HepG2 (cell line): ENCODE data around the gene RABL2A. TPM values are rescaled to one million over a fixed set of nuclear protein-coding genes. Genes with fewer than 3 reads are reported as not detected.

Source experiments
- AGO2 ChIP-seq: fragments of 200-400 bp; formaldehyde crosslinking; optimal IDR thresholded peaks from 2 replicates; pipeline ENCODE3; 2017; ENCODE audit warnings: mild to moderate bottlenecking, low read depth, low read length, moderate library complexity
- ARHGAP35 ChIP-seq: sonication (generic); formaldehyde crosslinking; IDR thresholded peaks from 2 replicates; pipeline ENCODE4 v1.9.0; 2022; ENCODE audit warnings: mild to moderate bottlenecking, inconsistent platforms, moderate library complexity, missing genetic modification reagents, borderline replicate concordance
- CBX1 ChIP-seq: IDR thresholded peaks from one replicate; pipeline ENCODE4 v1.6.1; 2016; ENCODE audit warnings: antibody characterized with exemption, low read depth
- ETV5 ChIP-seq: IDR thresholded peaks from 2 replicates; pipeline ENCODE4 v1.6.1; 2018; ENCODE audit warnings: missing biosample characterization, missing genetic modification reagents, inconsistent platforms, borderline replicate concordance
- FOXJ3 ChIP-seq: sonication (generic); formaldehyde crosslinking; IDR thresholded peaks from 2 replicates; pipeline ENCODE4 v1.4.0; 2020; ENCODE audit warnings: missing genetic modification reagents, mild to moderate bottlenecking, borderline replicate concordance
- GATAD2A ChIP-seq: IDR thresholded peaks from 2 replicates; pipeline ENCODE4 v1.6.1; 2016
- HDAC1 ChIP-seq: sonication (generic); formaldehyde crosslinking; IDR thresholded peaks from 2 replicates; pipeline ENCODE4 v1.5.1; 2020; ENCODE audit warnings: mild to moderate bottlenecking, missing genetic modification reagents
- HOXA3 ChIP-seq: sonication (generic); formaldehyde crosslinking; IDR thresholded peaks from 2 replicates; pipeline ENCODE4 v1.5.0; 2020; ENCODE audit warnings: missing genetic modification reagents
- KLF11 ChIP-seq: IDR thresholded peaks from 2 replicates; pipeline ENCODE4 v1.6.1; 2016; ENCODE audit warnings: missing compliant biosample characterization
- MLX ChIP-seq: IDR thresholded peaks from 2 replicates; pipeline ENCODE4 v1.6.1; 2016
- MTA1 ChIP-seq: sonication (generic); formaldehyde crosslinking; IDR thresholded peaks from 2 replicates; pipeline ENCODE4 v1.4.0; 2020; ENCODE audit warnings: missing genetic modification reagents, mild to moderate bottlenecking, borderline replicate concordance
- NCOA2 ChIP-seq: sonication (generic); formaldehyde crosslinking; IDR thresholded peaks from 2 replicates; pipeline ENCODE4 v1.8.0; 2022; ENCODE audit warnings: inconsistent platforms
- NFKBIZ ChIP-seq: IDR thresholded peaks from 2 replicates; pipeline ENCODE4 v1.6.1; 2018; ENCODE audit warnings: missing genetic modification reagents, missing compliant biosample characterization
- PBX3 ChIP-seq: sonication (generic); formaldehyde crosslinking; IDR thresholded peaks from 2 replicates; pipeline ENCODE4 v1.8.1; 2023; ENCODE audit warnings: missing genetic modification reagents, inconsistent platforms, borderline replicate concordance
- XRCC5 ChIP-seq: fragments of 200-400 bp; formaldehyde crosslinking; optimal IDR thresholded peaks from 2 replicates; pipeline ENCODE3; 2017; ENCODE audit warnings: mild to moderate bottlenecking, low read length
- YEATS2 ChIP-seq: sonication (generic); formaldehyde crosslinking; IDR thresholded peaks from 2 replicates; pipeline ENCODE4 v1.4.0; 2020; ENCODE audit warnings: missing genetic modification reagents, borderline replicate concordance
- ZNF232 ChIP-seq: sonication (generic); formaldehyde crosslinking; IDR thresholded peaks from 2 replicates; pipeline ENCODE4 v1.4.0; 2020; ENCODE audit warnings: missing genetic modification reagents, borderline replicate concordance
- ZNF337 ChIP-seq: sonication (generic); formaldehyde crosslinking; IDR thresholded peaks from 2 replicates; pipeline ENCODE4 v1.5.1; 2020; ENCODE audit warnings: missing genetic modification reagents, low read depth, mild to moderate bottlenecking, borderline replicate concordance
- ZNF430 ChIP-seq: sonication (generic); formaldehyde crosslinking; IDR thresholded peaks from 2 replicates; pipeline ENCODE4 v1.9.0; 2021; ENCODE audit warnings: mild to moderate bottlenecking, missing genetic modification reagents
- ZSCAN12 ChIP-seq: sonication (generic); formaldehyde crosslinking; IDR thresholded peaks from 2 replicates; pipeline ENCODE4 v1.9.0; 2021; ENCODE audit warnings: mild to moderate bottlenecking, missing genetic modification reagents
- polyA plus RNA-seq, 8 experiments: library from polyadenylated mRNA; depleted of rRNA in 3 of 8; stranded (reverse) in 7 of 8; unstranded in 1 of 8; fragments of >200 nt; fragmentation: Illumina TruSeq in 4 of 8; extraction: Trizol in 4 of 8; gene quantifications; 2 replicates each; pipeline versions ENCODE4 v1.2.1 to v1.2.3, GENCODE V29; 2011 to 2016; ENCODE audit warnings: low read depth in 4 of 8, missing spikeins in 1 of 8, mixed read lengths in 1 of 8; ENCODE audit not compliant: insufficient read depth in 1 of 8
- total RNA-seq, 5 experiments: library from RNA; depleted of rRNA; stranded (reverse); fragments of >200 nt; fragmentation: Illumina TruSeq; extraction: Trizol; gene quantifications; 2 replicates each; pipeline ENCODE4 v1.2.3, GENCODE V29; 2016; ENCODE audit warnings: low read depth in 1 of 5
- TF ChIP-seq, protein P1 (sequence below): sonication (generic); formaldehyde crosslinking; IDR thresholded peaks from 2 replicates; pipeline ENCODE4 v1.4.0; 2020; ENCODE audit warnings: missing genetic modification reagents, borderline replicate concordance
- TF ChIP-seq, protein P2 (sequence below): sonication (generic); formaldehyde crosslinking; IDR thresholded peaks from 2 replicates; pipeline ENCODE4 v1.4.0; 2020; ENCODE audit warnings: low read depth, mild to moderate bottlenecking, missing genetic modification reagents
- TF ChIP-seq, protein P3 (sequence below): fragments of 450-650 bp; IDR thresholded peaks from 2 replicates; pipeline ENCODE4 v1.6.1; 2016
- TF ChIP-seq, protein P4 (sequence below): sonication (generic); formaldehyde crosslinking; IDR thresholded peaks from 2 replicates; pipeline ENCODE4 v1.4.0; 2020; ENCODE audit warnings: mild to moderate bottlenecking, missing genetic modification reagents

RABL2A gene
- total and polyA plus RNA-seq, 2 of the 13 experiments (the other 11 are each of a cell fraction or from before 2014, with no cell fraction given), result 9.6 to 13.4 TPM

DNA sequence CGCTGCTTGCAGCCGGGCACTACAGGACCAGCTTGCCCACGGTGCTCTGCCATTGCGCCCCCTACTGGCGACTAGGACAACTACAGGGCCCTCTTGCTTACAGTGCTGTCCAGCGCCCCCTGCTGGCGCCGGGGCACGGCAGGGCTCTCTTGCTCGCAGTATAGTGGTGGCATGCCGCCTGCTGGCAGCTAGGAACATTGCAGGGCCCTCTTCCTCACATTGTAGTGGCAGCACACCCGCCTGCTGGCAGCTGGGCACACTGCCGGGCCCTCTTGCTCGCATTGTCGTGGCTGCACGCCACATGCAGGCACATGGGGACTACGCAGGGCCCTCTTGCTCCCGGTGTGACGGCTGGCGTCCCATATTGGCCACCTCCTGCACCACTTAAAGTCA, 23.0 kb upstream of the RABL2A start (continued):
- TF ChIP-seq, protein P1, sequence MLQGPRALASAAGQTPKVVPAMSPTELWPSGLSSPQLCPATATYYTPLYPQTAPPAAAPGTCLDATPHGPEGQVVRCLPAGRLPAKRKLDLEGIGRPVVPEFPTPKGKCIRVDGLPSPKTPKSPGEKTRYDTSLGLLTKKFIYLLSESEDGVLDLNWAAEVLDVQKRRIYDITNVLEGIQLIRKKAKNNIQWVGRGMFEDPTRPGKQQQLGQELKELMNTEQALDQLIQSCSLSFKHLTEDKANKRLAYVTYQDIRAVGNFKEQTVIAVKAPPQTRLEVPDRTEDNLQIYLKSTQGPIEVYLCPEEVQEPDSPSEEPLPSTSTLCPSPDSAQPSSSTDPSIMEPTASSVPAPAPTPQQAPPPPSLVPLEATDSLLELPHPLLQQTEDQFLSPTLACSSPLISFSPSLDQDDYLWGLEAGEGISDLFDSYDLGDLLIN, result 0 out of 2 replicates have a peak, but pooled peaks have one; percentile 67
- TF ChIP-seq CBX1 (peak; percentile 73), XRCC5 (peak; percentile 68), ZSCAN12 (peak; percentile 89; the same call in 1 of the 2 replicates), ZNF232 (CRISPR knock-in tag) (peak; percentile 72), MTA1 (peak; percentile 76; the same call in 1 of the 2 replicates), YEATS2 (CRISPR knock-in tag) (peak; percentile 92), GATAD2A (CRISPR knock-in tag) (peak; percentile 82), KLF11 (peak; percentile 97), ZNF337 (CRISPR knock-in tag) (0 out of 2 replicates have a peak, but pooled peaks have one; percentile 20), PBX3 (0 out of 2 replicates have a peak, but pooled peaks have one; percentile 59), HOXA3 (peak; percentile 96), MLX (CRISPR knock-in tag) (peak; percentile 8; the same call in 1 of the 2 replicates), NCOA2 (CRISPR knock-in tag) (peak; percentile 46; the same call in 1 of the 2 replicates), ARHGAP35 (CRISPR knock-in tag) (0 out of 2 replicates have a peak, but pooled peaks have one; percentile 70), HDAC1 (CRISPR knock-in tag) (peak; percentile 16; the same call in 1 of the 2 replicates), ZNF430 (CRISPR knock-in tag) (peak; percentile 59; the same call in 1 of the 2 replicates), NFKBIZ (CRISPR knock-in tag) (peak; percentile 82; the same call in 1 of the 2 replicates), AGO2 (peak; percentile 67), FOXJ3 (CRISPR knock-in tag) (peak; percentile 92; the same call in 1 of the 2 replicates), ETV5 (CRISPR knock-in tag) (peak; percentile 52; the same call in 1 of the 2 replicates)
- TF ChIP-seq, protein P2, sequence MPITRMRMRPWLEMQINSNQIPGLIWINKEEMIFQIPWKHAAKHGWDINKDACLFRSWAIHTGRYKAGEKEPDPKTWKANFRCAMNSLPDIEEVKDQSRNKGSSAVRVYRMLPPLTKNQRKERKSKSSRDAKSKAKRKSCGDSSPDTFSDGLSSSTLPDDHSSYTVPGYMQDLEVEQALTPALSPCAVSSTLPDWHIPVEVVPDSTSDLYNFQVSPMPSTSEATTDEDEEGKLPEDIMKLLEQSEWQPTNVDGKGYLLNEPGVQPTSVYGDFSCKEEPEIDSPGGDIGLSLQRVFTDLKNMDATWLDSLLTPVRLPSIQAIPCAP (CRISPR knock-in tag), result 0 out of 2 replicates have a peak, but pooled peaks have one; percentile 62
- TF ChIP-seq, protein P3, sequence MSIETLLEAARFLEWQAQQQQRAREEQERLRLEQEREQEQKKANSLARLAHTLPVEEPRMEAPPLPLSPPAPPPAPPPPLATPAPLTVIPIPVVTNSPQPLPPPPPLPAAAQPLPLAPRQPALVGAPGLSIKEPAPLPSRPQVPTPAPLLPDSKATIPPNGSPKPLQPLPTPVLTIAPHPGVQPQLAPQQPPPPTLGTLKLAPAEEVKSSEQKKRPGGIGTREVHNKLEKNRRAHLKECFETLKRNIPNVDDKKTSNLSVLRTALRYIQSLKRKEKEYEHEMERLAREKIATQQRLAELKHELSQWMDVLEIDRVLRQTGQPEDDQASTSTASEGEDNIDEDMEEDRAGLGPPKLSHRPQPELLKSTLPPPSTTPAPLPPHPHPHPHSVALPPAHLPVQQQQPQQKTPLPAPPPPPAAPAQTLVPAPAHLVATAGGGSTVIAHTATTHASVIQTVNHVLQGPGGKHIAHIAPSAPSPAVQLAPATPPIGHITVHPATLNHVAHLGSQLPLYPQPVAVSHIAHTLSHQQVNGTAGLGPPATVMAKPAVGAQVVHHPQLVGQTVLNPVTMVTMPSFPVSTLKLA, result peak; percentile 50
- TF ChIP-seq, protein P4, sequence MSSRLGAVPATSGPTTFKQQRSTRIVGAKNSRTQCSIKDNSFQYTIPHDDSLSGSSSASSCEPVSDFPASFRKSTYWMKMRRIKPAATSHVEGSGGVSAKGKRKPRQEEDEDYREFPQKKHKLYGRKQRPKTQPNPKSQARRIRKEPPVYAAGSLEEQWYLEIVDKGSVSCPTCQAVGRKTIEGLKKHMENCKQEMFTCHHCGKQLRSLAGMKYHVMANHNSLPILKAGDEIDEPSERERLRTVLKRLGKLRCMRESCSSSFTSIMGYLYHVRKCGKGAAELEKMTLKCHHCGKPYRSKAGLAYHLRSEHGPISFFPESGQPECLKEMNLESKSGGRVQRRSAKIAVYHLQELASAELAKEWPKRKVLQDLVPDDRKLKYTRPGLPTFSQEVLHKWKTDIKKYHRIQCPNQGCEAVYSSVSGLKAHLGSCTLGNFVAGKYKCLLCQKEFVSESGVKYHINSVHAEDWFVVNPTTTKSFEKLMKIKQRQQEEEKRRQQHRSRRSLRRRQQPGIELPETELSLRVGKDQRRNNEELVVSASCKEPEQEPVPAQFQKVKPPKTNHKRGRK (CRISPR knock-in tag), result peak; percentile 86; the same call in 1 of the 2 replicates
